ENCODE measurements around the gene PNPLA1.

DNA sequence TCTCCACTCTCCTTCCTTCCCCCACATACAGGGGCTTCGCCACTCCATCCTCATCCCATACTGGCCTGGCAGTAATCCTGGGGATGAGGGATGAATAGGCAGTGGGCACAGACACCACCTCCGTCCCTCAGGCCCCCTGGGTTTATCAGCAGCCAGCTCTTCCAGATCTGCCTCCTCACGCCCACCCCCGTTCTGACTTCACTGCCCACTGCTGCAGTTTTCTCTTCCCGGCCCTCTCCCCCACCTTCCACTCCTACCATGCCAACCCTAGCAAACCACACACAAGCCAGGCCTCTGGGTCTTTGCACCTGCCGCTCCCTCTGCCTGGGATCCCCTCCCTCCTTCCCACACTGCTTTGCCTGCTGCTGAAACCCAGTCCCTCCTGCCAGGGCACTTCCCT, 22.3 kb downstream of the PNPLA1 start:
- TF ChIP-seq, protein P1, sequence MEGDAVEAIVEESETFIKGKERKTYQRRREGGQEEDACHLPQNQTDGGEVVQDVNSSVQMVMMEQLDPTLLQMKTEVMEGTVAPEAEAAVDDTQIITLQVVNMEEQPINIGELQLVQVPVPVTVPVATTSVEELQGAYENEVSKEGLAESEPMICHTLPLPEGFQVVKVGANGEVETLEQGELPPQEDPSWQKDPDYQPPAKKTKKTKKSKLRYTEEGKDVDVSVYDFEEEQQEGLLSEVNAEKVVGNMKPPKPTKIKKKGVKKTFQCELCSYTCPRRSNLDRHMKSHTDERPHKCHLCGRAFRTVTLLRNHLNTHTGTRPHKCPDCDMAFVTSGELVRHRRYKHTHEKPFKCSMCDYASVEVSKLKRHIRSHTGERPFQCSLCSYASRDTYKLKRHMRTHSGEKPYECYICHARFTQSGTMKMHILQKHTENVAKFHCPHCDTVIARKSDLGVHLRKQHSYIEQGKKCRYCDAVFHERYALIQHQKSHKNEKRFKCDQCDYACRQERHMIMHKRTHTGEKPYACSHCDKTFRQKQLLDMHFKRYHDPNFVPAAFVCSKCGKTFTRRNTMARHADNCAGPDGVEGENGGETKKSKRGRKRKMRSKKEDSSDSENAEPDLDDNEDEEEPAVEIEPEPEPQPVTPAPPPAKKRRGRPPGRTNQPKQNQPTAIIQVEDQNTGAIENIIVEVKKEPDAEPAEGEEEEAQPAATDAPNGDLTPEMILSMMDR (IDR thresholded peaks at IDR 0.05): no peak
- no peak for TF ChIP-seq EP300 (IDR thresholded peaks at IDR 0.05)
- TF ChIP-seq POLR2AphosphoS5 (IDR thresholded peaks at IDR 0.05): no peak

Data from stomach (tissue), 4 donors.